OCI-LY1 (cell line): ENCODE results near the gene AQP12A.
"Not testable (repeated sequence)": the region's sequence is repeated elsewhere in the genome, so short reads cannot be mapped to it uniquely, and the experiment has no call there.

Experiments
- CTCF ChIP-seq: fragments of 200-600 bp; sonication (generic), shearing (Covaris generic); IDR thresholded peaks from 2 replicates; pipeline ENCODE4 v1.5.1; 2017; ENCODE audit warnings: mild to moderate bottlenecking, antibody characterized with exemption, low read length, moderate library complexity, mixed read lengths
- EZH2 ChIP-seq: fragments of 200-600 bp; sonication (generic), shearing (Covaris generic); IDR thresholded peaks from 2 replicates; pipeline ENCODE4 v1.8.0; 2017; ENCODE audit warnings: borderline replicate concordance, mixed run types, mild to moderate bottlenecking, antibody characterized with exemption, low read length, moderate library complexity, mixed read lengths

GRCh38 chr2:240683980-240684728 is 7.5 kb upstream of the AQP12A start:
- TF ChIP-seq EZH2, CTCF: not testable (repeated sequence)
